GM19467 (cell line): ENCODE results near the gene HINFP.
"Not testable (repeated sequence)": the region's sequence is repeated elsewhere in the genome, so short reads cannot be mapped to it uniquely, and the experiment has no call there.

ENCODE experiments used
- ATAC-seq: cut with Tn5 transposase; IDR thresholded peaks from one replicate; pipeline ENCODE4 v1.9.1; 2021; ENCODE audit warnings: mild to moderate bottlenecking, moderate library complexity; ENCODE audit not compliant: unreplicated experiment

Gene HINFP

DNA sequence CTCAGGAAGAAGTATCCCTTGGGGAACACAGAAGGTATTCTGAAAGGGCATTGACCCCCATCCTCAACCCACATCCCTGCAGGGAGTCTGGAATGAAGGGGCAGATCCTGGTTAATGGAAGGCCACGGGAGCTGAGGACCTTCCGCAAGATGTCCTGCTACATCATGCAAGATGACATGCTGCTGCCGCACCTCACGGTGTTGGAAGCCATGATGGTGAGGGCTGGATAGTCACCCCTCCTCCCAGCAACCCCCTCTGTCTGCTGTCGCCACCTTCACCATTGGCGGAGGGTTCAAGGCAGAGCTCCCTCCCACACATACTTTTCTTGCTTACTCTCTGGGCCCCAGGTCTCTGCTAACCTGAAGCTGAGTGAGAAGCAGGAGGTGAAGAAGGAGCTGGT, 32.8 kb downstream of the HINFP start:
- ATAC-seq, result no peak

- no peak for ATAC-seq
Measured at GRCh38 chr11:119155733-119156492, 34.5 kb downstream of the HINFP start.

GRCh38 chr11:119156496-119156895, 35.1 kb downstream of the HINFP start:
- no peak for ATAC-seq

GRCh38 chr11:119157063-119157462, 35.7 kb downstream of the HINFP start:
- no peak for ATAC-seq

DNA sequence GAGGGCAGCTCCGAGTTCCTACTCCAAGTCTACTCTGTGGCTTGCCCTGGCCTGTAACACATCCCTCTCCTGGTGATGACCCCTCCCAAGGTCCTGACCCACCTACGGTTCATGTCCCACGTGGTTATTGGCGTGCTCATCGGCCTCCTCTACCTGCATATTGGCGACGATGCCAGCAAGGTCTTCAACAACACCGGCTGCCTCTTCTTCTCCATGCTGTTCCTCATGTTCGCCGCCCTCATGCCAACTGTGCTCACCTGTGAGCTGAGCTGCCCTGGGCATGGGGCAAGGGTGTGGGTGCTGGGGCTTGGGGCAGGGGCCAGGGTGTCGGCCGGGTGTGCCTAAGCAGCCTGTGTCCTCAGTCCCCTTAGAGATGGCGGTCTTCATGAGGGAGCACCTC, 37.1 kb downstream of the HINFP start:
- no peak for ATAC-seq

DNA sequence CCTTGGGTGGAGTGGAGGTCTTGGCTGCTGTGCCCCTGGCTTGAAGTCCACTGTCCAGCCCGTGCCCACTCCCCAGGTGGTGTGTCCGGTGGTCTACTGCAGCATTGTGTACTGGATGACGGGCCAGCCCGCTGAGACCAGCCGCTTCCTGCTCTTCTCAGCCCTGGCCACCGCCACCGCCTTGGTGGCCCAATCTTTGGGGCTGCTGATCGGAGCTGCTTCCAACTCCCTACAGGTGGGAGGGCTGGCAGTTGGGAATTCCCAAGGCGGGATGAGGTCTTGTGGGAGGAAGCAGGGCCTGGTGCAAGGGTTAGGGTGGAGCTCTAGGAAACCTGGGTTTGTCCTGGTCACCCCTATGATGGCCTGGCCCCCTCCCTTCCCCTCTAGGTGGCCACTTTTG, 38.8 kb downstream of the HINFP start:
- ATAC-seq, result no peak

DNA sequence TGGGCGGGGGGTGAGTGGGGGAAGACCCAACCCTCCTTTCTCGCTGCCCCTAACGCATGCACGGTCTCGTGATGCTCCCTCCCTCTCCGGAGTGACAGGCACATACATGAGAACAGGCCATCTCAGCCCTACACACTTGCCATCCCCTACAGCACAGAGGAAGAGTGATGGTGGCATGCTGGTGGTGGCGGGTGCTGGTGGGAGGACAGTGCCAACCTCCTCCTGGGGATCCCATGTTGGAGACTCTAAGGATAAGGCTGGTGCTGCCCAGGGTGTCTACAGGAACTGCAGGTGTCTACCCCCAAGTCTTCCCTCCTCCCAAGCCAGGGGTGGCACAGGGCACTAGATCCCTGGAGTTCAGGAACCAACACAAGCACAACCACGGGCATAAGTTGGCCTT, 40.5 kb downstream of the HINFP start:
- no peak for ATAC-seq

GRCh38 chr11:119166368-119167076, 45.1 kb downstream of the HINFP start:
- no peak for ATAC-seq

DNA sequence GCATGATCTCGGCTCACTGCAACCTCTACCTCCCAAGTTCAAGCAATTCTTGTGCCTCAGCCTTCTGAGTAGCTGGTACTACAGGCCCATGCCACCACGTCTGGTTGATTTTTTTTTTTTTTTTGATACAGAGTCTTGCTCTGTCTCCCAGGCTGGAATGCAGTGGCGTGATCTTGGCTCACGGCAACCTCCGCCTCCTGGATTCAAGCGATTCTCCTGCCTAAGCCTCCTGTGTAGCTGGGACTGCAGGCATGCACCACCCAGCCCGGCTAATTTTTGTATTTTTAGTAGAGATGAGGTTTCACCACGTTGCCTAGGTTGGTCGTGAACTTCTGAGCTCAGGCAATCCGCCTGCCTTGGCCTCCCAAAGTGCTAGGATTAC, 45.7 kb downstream of the HINFP start:
- ATAC-seq, result not testable (repeated sequence)

DNA sequence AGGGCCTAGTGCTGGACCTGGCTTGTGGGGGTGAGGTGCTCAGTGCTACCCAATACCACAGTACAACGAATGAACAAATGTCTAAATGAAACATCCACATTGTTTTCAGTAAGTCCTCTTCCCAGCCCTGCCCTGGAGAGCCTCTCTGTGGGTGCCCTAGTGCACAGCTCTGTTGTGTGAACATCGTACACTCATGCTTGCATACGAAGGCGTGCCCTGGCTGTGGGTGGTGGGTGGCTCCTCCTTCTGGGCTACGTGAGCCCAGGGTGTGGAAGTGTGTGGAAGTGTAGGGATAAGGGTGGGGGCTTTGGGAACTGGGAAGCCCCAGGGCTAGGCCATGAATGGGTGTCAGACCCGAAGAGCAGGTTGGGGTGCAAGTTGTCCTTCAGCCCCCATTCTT, 46.6 kb downstream of the HINFP start:
- ATAC-seq, result no peak

DNA sequence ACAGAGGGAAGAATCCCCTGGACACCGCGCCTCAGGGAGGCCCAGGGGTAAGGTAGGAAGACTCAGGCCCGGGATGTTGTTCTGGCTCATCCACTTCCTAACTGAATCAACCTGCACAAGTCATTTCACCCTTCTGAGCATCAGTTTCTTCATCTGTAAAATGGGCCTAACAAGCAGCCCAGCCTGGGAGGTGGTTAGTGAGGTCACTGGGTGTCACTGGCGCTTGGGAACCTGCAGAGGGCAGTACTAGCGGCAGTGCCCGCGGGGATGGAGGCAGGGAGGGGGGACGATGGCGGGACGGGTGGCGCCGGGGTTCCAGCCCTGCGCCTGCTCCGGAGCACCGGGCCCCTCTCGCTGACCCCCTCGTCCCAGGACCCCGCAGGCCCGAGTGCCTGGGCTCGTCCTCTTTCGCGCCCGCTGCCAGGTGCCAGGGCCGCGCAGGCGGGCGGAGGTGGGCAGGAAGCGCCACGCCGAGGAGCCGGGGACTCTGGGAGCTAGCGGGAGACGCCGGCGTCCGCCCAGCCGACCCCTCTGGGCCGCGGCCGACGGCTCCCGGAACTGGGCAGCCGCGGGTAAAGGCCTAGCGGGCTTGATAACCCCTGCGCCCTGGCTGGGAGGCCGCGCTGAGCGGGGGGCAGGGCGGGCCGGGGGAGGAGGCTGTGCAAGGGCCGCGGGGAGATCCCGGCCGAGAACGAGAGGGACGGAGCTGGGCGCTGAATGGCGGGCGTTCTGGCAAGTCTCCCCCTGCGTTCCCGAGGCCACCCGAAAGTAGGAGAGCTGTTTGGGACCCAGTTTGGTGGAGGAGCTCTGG, 47.3 kb downstream of the HINFP start, which contains the start of gene NLRX1:
Gene NLRX1 (plus strand): TSS at position 255 of the 811 bp plus-strand sequence. CDS start 2,679 bp downstream, outside the sequence.
- peak; percentile 88 for ATAC-seq

DNA sequence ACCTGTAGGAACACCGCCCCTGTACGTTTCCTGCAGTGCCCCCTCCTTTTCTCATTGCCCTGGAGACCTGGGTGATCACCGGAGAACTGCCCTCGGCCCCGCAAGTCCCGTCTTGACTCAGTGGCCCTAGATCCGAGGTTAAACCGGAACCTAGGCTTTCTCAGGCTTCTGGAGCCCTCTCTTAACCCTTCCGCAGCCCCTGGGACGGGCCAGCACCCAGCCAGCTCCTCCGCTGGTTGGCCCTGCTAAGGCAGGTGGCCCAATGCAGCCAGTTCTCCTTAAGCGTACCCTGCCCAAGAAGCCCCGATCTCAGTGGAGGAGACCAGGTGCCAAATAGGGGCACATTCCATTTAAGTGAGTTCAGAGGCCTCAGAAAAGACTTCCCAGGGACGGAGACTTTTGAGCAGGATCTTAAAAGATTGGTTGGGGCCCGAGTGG, 47.9 kb downstream of the HINFP start:
- ATAC-seq, result peak; percentile 19

DNA sequence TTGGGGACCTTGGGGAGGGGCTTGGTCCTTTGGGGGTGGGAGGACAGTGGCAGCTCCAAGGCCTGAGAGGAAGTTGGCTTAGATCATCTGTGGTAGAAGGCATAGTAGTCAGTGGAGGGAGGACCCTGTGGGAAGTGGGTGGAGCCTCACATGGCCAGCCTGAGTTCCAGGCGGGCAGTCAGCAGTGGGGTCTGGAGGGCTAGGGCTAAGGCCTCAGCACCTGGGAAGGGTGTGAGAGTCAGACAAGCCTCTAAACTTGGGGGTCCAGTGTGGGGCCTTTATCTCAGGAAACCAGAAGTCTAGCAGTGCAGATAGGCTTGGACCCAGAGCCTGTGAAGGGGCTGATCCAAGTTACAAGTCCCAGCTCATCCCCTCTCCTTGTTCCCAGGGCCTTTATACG, 51.1 kb downstream of the HINFP start:
- no peak for ATAC-seq

- ATAC-seq, result no peak
Measured at GRCh38 chr11:119173453-119173852, 52.1 kb downstream of the HINFP start.

DNA sequence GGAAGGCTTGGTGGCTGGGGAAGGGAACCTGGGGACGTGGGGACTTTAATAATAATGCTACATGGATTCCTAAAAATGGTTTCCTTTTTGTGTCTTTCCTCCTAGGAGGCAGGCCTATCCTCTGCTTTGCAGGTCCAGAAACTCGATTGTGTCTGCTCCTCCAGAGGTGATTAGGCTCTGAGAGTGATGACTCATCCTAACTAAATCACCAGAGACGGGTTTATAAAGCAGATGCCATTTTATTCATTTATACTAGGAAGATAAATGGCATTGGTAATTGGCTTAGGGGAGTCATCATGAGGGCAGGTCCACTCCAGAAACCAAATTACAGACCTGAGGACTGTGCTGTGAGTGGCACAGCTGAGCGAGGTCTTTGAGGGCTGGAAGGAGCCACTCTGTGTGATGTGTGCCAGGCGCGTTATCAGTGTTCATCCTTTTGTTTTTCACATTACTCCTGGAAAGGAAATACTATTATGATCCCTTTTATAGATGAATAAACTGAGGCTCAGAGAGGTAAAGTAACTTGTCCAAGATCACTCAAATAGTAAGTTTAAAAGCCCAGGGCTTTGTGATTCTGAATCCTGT, 54.2 kb downstream of the HINFP start:
- ATAC-seq, result no peak

DNA sequence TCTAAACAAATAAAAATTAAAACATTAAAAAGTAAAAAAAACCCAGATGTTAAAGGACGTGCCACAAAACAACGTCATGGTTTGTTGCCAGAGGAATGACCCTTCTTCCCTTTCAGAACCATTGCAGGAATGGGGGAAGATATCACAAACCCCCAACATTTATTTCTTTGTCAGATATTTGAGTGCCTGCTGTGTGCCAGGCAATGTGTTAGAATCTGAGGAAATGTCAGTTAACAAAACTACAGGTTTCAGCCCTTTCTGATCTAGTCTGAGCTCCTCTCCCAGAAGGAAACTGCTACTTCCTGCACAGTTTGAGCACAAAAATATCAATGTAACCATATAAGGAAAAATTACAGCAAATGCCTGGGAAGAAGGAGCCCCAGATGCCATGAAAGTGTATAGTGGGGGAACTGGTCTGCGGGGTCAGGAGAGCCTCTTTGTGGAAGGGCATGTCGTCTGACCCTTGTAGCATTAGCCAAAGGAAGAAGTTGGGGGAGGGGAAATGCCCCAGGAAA, 56.8 kb downstream of the HINFP start:
- ATAC-seq, result no peak

GRCh38 chr11:119179342-119179741, 58.0 kb downstream of the HINFP start:
- no peak for ATAC-seq

GRCh38 chr11:119179983-119180382, 58.6 kb downstream of the HINFP start:
- ATAC-seq, result no peak

DNA sequence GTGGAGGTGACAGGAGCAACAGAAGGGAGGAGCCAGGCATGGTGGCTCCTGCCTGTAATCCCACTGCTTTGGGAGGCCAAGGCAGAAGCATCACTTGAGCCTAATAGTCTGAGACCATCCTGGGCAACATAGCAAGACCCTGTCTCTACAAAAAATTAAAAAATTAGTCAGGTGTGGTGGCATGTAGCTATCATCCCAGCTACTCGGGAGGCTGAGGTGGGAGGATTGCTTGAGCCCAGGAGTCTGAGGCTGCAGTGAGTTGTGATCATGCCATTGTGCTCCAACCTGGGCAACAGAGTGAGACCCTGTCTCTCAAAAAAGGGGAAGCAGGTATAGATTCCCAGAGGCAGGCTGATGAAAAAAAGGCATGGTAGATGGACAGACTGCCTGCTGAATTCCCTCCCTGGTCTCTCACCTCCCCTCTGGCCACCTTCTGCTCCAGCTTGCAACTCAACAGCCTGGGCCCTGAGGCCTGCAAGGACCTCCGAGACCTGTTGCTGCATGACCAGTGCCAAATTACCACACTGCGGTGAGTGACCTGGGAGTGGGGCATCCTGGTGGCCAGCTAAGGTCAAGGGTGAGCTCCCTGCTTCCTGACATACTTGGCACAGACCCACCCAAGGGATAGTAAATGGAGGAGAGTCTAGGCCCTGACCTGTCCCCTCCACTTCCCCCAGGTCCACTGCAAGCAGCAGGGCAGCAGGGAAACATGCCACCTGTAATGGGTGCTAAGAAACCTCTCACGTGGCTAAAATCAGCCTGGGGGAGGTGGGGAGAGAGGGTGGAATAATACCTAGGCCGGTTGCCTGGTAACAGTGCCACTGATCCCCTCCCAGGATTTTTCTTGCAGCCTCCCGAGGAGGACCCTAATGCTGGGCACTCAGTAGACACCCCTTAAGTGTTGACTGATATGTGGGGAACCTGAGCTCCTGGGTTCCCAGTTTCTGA, 59.6 kb downstream of the HINFP start:
- no peak for ATAC-seq
